HG03378 (cell line): ENCODE measurements around the gene CYB561.

Experiments
- ATAC-seq: cut with Tn5 transposase; IDR thresholded peaks from one replicate; pipeline ENCODE4 v1.9.1; 2021; ENCODE audit warnings: mild to moderate bottlenecking, moderate library complexity; ENCODE audit not compliant: unreplicated experiment

Gene CYB561, protein sequence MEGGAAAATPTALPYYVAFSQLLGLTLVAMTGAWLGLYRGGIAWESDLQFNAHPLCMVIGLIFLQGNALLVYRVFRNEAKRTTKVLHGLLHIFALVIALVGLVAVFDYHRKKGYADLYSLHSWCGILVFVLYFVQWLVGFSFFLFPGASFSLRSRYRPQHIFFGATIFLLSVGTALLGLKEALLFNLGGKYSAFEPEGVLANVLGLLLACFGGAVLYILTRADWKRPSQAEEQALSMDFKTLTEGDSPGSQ

DNA sequence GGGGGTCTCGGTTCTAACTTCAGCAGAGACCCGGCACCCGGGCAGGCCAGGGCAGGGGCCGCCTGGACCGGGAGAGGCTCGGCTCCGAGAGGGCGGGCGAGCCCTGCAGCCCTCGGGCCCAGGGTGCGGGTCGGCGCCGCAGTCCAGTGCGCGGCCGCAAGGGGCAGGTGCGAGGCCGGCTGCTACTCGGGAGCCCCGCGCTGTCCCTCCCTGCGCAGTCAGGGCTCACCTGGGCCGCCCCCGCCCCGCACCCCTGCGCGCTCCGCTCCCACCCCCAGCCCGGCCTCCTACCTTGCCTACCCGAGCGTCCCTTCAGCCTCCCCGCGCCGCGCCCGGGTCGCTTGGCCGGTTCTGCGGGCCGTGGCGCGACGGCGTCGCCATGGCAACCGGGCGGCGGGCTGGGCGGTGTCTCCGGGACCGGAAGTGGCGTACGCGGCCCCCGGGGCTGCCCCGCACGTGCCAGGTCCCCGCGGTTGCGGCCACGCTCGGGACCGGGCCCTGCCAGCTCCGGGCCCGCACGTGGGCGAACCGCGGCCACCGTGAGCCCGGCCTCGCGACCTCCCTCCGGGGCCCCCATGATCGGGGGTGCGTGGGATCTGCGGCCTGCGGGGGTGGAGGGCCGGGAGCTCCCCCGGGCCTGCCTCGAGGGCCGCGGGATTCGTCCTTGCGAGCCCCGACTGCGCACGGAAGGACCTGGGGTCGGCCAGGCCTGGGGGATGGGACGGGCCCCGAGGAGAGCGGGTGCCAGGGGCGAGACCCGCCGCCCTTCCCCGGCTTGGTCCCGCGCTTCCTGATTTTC, at the start of gene CYB561:
CYB561 (minus strand) TSS at position 353 of the 799 bp plus-strand sequence. CDS start 8,759 bp downstream, outside the sequence.
- no peak for ATAC-seq

DNA sequence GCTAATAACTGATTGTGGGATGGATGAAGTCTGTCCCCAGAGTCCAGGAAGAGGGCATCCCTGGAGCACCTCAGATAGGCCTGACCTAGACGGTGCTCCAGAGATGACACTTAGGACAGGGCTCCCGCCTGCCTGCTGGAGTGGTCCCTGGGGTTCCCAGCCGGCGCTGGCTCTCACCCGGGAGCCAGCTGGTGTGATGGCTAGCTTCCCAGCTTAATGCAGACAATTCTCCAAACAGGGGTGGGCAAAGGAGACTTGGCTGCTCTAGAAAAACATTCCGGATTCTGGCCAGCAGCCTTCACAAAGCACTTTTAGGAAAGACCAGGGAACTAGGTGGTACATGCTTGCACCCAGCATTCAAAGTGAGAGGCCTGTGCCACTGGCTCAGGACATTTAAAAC, 49.4 kb upstream of the CYB561 start:
- no peak for ATAC-seq

DNA sequence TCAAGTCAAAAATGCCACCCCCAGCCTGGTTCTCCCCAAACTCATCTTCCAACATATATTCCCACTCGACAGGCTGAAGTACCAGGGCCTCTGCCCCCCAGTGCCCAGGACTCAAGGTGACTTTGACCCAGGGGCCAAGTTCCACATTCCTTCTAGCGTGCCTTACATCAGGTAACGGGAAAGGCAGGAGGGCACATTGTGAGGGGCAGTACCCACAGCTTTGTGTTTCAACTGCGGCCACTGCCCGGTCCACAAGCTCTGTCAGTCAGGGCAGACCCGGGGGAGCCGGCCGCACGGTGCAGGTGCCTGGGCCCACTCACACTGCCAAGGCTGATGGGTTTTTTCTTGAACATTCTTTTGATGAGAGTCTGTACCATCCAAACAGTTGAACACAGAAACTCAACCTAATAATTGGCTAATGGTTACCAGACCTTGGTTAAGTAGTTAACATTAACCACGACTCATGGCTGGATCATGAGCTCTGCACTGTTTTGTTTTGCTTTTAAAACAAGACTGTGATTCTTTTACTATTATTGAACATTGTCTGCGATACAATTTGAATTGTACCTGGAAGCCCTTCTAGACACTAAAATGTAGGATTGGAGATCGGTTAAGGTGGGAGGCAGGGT, 48.3 kb upstream of the CYB561 start:
- ATAC-seq: no peak

DNA sequence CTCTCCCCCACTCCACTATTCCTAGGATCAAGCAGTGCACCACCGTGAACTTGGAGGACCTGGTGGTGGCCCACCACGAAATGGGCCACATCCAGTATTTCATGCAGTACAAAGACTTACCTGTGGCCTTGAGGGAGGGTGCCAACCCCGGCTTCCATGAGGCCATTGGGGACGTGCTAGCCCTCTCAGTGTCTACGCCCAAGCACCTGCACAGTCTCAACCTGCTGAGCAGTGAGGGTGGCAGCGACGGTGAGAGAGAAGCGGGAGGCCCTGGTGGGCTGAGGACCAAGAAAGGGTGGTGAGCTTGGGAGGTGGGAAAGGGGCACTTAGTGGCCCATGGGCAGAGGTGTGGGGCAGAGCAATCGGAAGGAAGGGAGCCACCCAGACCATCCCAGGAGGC, 47.3 kb upstream of the CYB561 start:
- ATAC-seq: no peak

DNA sequence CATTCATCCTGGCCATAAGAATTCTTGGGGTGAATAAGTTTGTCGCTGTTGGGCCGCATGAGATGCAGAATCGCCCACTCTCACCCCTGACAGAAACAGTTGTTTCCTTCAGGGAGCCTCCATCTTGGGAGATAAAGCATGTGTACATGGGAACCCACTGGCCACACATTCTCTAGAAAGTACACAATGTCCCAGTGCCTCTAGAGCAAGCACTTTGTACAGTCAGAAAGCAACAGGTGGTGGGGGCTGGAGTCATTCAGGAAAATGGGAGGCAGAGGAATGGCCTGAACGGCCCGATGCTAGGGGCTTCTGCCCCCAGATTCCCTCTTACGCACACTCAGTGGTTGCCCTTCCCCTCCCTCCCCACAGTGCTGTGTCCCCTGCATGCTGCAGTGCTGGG, 46.8 kb upstream of the CYB561 start:
- no peak for ATAC-seq

DNA sequence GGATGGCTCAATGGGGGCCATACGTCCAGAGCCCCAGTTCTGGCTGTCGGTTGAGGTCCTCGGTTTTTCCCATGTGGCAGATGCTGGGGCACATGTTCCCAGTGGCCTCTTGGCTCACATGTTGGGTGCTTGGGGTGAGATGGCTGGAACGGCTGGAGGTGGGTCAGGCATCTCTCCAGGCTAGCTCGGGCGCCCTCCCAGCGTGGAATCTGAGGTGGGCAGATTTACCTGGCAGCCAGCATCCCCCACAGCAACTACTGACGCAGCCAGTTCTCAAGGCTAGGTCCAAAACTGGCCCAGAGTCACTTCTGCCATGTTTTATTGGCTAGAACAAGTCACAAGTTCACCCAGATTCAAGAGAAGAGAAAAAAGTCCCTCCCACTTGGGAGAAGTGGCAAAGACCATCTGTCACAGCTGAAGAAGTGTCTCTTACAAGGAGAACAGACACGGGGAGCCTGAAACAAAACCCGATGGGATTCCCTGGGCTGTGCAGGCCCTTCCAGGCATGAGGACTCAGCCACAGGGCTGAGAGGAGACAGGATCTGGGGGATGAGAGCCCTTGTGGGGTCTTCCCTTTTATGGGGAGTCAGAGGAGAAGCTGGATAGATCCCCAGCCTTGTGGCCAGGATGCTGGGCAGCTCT, 46.0 kb upstream of the CYB561 start:
- no peak for ATAC-seq

- ATAC-seq: no peak
These were observed 45.3 kb upstream of the CYB561 start for GRCh38 chr17:63491413-63491812.

DNA sequence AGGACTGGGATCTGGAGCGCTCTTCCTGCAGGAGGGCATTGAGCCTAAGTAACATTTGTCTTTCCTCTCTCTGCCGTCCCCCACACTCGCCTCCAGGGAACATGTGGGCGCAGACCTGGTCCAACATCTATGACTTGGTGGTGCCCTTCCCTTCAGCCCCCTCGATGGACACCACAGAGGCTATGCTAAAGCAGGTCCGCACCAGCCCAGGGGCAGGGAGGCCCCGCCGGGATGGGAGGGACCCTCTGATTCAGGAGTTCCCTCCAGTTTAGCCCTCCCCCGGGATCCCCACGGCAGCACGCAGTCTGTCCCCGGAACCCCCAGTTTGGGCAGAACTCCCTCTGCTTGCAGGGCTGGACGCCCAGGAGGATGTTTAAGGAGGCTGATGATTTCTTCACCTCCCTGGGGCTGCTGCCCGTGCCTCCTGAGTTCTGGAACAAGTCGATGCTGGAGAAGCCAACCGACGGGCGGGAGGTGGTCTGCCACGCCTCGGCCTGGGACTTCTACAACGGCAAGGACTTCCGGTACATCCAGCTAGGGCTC, 44.8 kb upstream of the CYB561 start:
- ATAC-seq: no peak

- no peak for ATAC-seq
These were observed 44.2 kb upstream of the CYB561 start for GRCh38 chr17:63490329-63490728.

DNA sequence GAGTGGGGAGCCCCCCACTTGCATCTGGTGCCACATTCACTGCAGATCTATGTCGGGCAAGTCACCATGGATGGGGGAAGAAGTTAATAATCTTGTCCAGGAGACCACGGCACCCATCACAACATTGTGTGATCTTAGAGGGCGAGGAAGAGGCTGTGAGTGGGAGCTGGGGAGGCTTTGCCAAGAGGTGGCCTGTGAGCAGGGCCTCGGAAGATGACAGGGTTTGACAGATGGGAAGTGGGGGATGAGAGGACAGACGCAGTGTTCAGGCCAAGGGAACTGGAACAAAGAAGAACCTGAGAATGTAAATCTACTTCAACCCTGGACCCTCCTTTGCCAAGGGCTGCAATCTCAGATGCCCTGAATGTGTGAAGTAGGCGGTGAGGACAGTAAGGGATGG, 43.2 kb upstream of the CYB561 start:
- no peak for ATAC-seq

GRCh38 chr17:63488851-63489250, 42.7 kb upstream of the CYB561 start:
- no peak for ATAC-seq

- no peak for ATAC-seq
These were observed 40.9 kb upstream of the CYB561 start for GRCh38 chr17:63487014-63487339.

DNA sequence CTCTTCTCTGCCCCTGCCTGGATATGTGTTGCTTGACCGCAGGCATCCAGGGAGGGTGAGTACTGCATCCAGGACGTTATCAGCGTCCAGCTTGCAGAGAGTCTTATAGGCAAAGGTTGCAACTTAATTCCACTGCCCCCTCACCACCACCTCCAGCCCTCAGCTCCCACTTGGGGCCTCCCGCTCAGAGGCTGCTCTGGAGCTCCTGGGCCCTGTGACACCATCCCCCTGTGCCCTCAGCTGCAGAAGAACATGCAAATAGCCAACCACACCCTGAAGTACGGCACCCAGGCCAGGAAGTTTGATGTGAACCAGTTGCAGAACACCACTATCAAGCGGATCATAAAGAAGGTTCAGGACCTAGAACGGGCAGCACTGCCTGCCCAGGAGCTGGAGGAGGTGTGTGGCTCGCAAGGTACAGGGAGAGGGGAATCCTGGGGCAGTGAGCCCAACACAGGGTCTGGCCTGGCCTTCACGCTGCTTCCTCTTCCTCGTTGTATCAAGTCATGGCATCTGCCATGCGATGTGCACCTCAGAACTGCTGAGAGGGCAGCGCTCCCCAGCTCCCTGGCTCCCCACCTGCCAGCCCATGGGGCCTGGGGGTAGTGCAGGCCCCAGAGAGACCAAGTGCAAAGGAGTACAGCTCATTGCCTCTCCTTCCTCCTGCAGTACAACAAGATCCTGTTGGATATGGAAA, 40.4 kb upstream of the CYB561 start:
- no peak for ATAC-seq

DNA sequence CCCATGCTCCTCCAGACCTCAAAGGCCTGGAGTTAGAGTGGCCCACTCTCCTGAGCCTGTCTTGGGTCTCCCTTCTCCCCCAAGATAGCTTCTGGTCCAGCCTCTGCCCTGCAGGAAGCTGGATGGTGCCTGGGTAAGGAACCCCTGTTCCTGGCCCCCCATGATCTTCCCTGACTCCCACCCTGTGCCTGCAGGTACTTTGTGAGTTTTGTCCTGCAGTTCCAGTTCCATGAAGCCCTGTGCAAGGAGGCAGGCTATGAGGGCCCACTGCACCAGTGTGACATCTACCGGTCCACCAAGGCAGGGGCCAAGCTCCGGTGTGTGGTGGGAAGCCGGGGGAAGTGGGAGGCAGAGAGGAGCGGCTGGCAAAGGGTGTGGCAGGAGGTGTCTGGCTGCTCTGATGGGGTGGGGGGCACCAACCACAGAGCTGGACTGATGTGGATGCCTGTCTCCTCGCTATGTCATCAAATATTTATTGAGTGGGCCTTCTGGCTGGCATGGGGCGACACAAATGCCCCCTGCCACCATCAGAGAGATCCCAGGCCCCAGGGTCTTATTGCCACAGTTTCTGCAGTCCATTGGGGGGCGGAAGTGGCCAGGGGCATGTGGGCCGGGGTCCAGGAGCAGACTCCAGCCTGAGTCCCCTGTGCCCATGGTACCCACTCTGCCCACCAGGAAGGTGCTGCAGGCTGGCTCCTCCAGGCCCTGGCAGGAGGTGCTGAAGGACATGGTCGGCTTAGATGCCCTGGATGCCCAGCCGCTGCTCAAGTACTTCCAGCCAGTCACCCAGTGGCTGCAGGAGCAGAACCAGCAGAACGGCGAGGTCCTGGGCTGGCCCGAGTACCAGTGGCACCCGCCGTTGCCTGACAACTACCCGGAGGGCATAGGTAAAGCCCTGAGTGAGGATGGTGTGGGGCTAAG, 37.8 kb upstream of the CYB561 start:
- no peak for ATAC-seq

- ATAC-seq: no peak
These were observed 36.9 kb upstream of the CYB561 start for GRCh38 chr17:63483038-63483437.

GRCh38 chr17:63482509-63482908, 36.4 kb upstream of the CYB561 start:
- no peak for ATAC-seq

- no peak for ATAC-seq
These were observed 35.4 kb upstream of the CYB561 start for GRCh38 chr17:63481488-63481870.

DNA sequence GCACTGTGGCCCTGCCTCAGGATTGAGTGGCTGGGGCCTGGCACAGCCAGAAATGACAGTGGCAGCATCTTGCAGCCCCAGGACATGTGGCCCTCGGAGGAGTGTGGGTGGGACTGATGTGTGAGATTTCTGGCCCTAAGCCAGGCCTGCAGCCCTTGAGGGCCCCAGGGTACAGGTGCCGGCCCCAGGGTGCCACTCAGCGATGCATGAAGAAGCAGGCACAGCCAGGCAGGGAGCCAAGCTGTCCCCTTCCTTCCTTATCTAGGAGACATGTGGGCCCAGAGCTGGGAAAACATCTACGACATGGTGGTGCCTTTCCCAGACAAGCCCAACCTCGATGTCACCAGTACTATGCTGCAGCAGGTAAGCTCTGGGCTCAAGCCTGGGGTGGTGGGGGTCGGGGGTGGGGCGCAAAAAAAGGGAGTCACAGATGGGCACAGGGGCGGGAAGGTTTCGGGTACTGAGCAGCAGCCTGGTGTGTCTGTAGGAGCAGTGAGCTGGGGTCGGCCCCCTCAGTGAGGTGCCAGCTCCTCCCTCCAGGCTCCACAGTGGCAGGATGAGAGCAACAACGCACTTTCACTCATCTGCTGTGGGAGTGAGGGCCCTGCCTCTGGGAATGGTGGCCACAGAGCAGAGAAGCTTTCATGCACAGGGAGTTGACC, 34.9 kb upstream of the CYB561 start:
- no peak for ATAC-seq

DNA sequence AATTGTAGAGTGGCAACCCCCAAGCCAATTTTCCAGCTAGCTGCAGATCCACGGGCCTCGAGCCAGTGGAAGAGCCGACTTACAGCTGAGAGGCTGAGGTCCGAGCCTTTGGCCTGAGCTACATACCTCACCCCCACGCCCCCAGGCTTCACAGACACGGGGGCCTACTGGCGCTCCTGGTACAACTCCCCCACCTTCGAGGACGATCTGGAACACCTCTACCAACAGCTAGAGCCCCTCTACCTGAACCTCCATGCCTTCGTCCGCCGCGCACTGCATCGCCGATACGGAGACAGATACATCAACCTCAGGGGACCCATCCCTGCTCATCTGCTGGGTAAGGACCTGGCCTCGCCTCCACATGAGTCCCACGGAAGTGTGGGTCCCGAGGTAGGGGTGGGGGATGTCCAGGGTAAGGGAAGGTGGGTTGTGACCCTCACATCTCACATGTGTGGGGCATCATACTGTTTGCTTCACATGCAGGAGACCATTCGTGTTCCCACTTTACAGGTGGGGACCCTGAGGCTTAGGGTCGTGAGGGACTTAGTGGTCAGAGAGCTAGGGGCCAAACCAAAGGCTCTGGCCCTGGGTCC, 34.2 kb upstream of the CYB561 start:
- no peak for ATAC-seq
